NCI-H2227 treated with DMSO at 0.1 percent for 48 hours (cell line): ENCODE measurements around the gene KCNG3.

Source experiments
- DNase-seq: peaks from one replicate; lab custom pipeline; 2025; lab: John Stamatoyannopoulos, UW

Gene KCNG3, protein sequence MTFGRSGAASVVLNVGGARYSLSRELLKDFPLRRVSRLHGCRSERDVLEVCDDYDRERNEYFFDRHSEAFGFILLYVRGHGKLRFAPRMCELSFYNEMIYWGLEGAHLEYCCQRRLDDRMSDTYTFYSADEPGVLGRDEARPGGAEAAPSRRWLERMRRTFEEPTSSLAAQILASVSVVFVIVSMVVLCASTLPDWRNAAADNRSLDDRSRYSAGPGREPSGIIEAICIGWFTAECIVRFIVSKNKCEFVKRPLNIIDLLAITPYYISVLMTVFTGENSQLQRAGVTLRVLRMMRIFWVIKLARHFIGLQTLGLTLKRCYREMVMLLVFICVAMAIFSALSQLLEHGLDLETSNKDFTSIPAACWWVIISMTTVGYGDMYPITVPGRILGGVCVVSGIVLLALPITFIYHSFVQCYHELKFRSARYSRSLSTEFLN

DNA sequence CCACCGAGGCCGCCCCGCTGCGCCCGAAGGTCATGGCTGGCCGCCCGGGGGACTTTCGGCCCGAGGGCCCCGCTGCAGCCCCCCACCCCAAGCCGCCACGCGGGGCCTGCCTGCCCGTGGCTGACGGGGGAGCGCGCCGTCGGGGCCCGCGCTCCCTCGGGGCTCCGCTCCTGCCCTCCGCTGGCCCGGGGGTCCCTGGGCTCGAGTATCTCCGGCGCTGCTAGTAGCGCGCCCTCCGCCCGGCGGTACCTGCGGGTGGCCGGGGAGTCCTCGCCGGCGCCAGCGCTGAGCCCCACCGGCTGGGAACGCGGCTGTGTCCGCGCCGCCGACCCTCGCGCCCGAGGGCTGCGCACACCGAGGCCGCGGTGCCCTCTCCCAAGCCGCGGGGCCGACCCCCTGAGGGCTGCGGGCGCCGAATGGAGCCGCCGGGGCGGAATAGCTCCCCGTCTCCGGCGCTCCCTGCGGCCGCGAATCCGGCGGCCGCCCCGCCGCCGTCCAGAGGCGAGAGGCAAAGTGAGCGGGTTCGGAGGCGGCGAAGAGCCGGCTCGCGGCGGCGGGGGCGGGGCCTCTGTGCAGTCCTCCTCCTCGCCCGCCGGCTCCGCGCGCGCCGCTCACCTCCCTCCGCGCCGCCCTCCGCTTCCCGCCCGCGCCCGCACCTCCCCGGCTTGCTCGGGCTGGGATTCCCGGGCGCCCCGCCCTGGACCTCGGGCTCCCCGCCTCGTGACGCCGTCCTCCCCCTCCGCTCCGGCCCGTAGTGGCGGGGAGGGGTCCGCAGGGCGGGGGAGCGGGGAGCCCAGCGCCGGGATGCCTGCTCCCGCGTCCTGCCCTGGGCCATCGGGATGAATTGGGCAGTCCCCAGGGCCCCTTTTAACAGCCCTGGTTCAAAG, at the start of gene KCNG3:
TSS of gene KCNG3 (minus strand) at position 515 of the 887 bp plus-strand sequence. CDS start at position 34, 481 bp downstream.
- peak; percentile 88 for DNase-seq

DNA sequence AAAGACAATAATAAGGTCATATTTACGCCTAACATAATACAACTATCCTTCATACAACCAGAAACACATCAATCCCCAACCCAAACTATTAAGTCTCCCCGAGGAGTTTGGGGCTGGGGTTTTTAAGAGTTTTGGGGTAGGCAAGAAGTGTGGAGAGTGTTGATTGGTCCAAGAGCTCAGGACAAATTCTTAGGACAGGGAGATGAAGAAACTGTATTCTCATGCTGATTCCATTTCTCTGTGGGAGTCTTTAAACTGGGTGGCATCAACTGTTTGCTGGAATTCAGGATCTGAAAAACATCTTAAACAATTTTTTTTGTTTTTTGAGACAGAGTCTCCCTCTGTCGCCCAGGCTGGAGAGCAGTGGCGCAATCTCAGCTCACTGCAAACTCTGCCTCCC, 49.1 kb upstream of the KCNG3 start:
- DNase-seq = no peak

DNA sequence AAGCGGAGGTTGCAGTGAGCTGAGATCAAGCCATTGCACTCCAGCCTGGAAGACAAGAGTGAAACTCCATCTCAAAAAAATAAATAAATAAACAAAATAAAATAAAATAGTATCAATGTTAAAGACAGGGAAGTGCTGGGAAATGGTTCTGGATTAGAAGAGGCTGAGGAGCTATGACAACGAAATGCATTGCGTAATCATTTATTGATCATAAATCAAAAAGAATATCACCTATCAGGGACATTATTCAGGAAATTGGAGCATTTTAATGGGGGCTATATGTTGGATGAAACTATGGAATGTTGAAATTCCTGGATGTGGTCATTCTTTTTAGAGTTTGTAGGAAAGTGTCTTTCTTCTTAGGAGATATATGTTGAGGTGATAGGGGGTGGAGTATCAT, 43.7 kb upstream of the KCNG3 start:
- DNase-seq = no peak

DNA sequence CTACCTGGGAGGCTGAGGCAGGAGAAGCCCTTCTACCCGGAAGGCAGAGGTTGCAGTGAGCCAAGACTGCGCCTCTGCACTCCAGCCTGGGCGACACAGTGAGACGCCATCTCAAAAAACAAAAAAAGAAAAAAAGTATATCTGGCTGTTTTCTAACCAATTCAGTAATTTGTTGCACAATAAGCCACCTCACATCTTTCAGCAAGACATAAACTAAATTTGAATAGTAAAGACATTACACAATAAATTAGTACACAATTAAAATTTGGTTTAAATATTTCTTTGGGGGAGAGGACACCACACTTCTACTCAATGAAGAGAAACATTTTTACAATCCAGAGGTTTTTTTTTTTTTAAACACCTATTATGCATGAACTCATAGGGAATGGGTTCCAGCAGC, 38.6 kb upstream of the KCNG3 start:
- DNase-seq = no peak

DNA sequence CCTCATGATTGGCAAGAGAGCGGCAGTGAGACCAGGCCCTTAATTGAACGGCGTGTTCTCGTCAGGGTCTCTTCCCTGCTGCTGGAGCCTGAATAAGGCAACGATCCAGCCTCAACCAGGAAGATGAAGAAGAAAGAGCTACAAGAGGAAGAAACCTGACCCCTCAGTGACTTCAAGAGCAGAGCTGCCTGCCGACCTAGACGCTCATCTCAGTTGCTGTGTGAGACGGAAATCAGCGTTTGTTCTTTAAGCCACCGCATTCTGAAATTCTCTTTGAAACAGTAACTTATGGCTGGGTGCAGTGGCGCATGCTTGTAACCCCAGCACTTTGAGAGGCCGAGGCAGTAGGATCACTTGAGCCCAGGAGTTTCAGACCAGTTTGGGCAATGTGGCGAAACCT, 29.6 kb upstream of the KCNG3 start:
- DNase-seq = no peak

DNA sequence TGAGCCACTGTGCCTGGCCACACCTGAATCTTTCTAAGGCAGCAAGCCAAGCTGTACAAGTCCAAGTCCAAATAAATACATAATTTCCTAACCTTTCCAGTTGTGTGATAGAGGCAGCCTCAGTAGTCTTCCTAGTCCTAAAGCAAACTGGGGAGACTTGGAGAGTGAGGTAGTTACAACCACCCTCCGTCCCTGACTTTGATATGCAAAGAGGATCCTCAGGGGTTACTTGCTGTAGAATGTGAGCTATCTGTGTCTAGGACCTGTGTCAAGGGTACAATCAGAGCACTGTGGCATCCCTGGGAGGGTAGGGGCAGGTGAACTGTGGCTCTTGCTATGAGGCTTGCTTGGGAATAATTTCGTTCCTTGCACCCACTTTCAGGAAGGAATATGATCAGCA, 28.3 kb upstream of the KCNG3 start:
- DNase-seq = no peak

DNA sequence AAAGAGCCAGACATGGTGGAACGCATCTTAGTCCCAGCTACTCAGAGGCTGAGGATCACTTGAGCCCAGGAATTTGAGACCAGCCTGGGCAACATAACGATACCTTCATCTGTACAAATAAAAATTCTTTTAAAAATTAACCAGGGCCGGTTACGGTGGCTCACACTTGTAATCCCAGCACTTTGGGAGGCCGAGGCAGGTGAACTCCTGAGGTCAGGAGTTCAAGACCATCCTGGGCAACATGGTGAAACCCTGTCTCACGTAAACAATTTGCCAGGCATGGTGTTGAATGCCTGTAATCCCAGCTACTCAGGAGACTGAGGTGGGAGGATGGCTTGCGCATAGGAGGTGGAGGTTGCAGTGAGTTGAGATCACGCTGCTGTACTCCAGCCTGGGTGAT, 25.8 kb upstream of the KCNG3 start:
- no peak for DNase-seq

DNA sequence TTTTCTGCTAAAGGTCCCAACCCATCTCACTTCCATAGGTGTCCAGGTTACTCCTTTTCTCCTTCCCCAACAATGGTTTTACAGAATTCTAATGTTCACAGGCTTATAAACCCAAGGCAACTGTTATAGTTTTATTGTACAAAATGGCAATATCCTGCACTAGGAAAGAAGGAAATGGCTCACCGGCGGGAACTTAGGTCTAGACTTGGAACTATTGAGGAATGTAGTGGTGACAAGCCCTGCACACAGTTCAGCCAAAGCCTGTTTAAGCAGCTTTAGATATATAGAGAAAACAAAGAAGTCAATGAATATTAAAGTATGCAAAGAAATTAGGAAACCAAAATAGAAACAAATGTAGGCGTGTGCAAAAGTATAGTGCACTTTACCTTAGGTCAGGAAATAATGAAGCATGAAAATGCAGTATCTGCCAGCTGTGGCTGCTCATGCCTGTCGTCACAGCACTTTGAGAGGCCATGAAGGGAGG, 22.7 kb upstream of the KCNG3 start:
- DNase-seq = no peak

DNA sequence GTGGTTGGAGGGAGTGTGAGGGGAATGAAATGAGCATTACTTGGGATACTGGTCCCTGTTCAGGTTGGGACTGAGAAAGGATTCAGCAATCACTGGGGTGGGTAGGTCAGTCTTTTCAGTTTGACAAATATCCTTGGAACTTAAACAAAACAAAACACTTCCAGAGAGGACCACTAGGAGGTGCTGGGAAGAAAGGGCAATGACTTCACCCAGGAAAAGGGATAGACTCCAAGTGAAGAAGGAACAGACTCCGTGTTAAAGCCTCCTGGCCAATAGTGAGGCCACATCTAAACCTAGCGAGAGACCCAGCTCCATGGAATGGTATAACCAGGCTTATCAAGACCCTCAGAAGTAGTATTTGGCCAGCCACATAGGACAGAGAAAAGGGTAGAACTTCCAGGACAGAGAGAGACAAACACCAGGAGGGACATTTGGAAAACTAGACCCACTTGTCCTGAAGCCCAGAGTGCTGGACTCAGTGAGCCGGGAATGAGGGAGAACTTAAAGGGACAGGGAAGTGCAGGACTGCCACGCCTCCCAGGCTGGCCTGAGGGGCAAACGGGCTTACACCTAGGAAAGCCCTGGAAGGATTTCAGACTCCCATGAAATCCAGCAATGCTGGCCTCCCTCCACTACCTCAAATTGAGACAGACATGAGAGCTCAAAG, 19.6 kb upstream of the KCNG3 start:
- DNase-seq = no peak

DNA sequence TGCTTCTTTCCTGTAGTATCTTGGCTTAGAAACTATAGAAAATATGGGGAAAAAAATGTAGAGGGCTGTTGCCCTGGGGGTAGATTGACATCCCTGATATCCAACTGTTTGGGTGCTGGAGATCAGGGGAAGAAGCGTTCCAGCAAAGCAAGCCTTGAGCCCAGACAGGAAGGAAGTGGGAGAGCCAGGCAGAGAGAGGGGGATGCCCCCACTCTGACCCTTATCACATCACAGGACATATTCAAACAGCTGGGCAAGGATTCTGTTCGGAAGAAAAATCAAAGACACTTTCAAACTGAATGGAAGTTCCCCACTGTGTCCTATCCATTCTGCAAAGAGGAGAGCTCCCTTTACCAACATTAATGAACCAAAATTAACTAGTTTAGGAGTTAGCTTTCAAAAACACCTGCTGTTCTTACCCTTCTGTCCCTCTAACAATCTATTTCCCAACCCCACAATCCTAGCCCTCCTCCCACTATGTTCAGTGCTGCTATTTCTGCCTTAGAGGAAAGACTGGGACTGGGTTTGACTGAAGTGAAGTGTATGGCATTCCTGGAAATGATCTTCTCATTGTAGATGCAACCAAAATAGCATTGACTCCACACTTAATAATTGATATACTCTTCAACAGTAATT, 16.9 kb upstream of the KCNG3 start:
- peak; percentile 19 for DNase-seq

DNA sequence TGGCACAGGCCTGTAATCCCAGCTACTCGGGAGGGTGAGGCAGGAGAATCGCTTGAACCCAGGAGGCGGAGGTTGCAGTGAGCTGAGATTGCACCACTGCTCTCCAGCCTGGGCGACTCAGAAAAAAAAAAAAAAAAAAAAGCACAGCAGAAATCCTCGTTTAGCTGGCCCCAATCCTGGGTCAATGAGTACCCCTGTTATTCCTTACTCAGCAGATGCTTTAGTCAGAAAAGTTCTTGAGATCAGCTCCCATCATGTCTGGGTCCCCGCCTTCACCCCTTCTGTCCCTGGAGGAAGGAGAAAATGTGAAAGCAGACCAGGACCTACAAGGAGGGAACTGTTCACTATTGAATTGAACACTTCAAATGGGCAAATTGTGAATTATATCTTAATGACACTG, 16.4 kb upstream of the KCNG3 start:
- no peak for DNase-seq

DNA sequence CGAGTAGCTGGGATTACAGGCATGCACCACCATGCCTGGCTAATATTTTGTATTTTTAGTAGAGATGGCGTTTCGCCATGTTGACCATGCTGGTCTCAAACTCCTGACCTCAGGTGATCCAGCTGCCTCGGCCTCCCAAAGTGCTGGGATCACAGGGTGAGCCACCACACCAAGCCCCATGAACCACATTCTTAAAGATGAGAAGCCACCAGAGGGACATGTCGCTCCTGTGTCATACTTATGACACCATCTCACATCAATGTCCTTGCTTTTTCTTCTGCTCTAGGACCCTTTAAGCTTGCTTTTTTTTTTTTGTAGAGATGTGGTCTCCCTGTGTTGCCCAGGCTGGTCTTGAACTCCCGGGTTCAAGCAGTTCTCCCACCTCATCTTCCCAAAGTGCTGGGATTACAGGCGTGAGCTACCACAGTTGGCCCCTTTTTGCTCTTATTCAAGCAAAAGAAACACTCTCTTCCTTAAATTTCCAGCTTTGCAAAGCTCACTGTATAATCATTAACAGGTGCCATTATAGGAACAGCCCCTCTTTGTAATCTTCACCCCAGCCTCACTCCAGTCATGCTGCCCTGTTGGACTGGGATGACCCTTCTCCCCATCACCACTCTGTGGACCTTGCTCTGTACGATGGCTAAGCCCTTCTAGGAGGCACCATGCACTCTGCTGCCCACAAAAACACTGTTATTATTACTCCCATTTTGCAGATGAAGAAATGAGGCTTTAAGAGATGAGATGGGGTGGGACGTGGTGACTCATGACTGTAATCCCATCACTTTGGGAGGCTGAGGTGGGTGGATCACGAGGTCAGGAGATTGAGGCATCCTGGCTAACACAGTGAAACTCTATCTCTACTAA, 10.8 kb upstream of the KCNG3 start:
- no peak for DNase-seq

DNA sequence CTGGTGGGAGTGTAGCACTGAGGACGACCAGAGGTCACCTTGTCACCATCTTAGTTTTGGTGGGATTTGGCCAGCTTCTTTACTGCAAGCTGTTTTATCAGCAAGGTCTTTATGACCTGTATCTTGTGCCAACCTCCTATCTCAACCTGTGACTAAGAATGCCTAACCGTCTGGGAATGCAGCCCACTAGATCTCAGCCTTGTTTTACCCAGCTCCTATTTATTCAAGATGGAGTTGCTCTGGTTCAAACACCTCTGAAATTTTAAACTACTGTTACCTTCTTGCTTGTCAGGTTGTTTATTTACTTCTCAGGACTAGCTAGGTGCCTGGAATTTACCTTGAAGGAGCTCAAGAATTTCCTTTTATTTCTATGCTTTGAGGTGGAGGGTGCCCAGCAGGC, 9.5 kb upstream of the KCNG3 start:
- DNase-seq = no peak

DNA sequence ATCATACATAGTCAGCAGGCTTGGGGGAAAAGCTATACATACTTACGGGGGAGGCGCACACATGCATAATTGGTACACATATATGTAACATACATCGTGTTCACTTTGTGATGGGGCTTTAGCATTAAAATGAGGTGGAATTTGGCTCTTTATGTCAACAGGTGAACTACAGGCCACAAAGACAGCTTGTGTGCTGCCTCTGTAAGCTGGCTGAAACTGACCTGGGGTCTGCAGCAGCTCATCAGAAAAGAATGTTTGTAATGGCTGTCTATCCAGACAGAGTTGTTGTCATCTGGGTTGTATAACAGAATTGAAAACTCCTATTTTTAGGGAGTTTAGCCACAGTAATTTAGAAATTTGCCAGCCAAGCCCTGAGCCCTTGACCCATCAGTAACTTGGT, 4.7 kb upstream of the KCNG3 start:
- no peak for DNase-seq

DNA sequence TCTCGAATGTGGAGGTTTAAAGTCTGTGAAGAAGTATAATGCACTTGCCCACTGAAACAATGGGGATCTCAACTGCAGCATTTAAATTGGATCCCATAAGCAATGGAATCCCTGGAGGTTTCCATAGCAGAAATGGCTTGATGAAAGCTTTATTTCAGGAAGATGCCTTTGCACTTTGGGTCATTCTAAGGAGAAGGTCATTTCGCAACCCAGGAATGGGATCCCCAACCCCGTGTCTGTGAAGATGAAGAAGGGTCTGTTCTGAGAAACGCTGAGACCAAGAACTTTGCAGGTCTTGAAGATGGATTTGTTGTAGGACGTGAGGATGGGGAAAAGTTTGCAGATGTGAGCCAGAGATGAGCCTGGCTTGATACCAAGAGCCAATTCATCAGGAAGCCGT, 1.8 kb upstream of the KCNG3 start:
- DNase-seq = no peak

DNA sequence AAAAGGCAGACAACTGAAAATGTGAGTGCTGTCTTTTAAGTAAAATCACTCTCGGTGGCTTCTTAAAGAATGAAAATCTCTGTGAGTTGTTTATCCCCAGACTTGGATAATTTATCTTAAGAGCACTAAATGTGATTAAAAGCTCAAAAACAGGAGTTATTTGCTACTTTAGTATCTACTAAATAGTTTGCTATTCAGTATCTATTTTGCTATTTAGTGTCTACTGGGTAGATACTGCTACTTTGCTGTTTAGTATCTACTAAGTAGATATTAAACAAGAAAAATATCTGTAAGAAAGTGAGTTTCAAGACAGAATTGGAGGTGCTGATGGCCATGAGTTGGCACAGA, 1.4 kb upstream of the KCNG3 start:
- peak; percentile 83 for DNase-seq

DNA sequence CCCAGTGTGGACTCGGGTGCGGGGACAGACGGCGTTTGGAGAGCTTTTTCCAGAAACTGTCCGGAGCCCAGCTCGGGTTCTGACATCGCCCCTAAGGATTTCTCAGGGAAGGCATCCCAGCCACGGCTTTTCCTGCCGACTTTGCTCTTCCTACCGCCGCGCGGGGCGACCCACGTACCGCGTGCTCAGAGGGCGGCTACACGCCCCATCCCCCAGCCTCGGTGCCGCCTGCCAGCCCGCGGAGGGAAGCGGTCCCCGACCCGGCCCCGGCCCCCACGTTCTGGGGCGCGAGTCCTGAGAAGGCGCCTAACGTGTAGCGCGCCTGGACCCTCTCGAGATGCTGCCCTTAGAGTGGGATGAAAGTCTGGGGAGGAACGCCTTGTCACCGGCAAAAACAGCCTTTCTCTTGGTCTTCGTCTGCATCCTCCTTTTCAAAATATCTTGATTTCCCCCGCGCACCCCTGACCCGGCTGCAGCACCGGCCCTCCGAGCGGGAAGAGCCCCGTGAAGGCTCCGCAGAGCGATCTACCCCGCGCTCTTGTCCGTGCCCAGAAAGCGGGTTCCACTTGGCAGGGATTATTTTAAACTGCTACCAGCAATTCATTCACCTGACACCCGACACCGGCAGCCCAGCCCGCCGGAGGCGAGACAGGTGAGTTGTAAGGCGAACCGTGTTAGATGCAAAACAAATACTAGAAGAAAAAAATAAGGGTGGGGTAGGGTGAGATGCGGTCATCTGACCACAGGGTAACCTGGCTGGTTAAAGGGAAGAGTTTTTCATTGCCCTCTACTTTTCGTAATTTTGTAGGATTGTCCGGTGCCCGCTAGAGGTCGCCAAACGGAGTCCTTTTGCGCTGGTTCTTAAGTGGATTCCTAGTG, 812 bp upstream of the KCNG3 start:
- peak; percentile 91 for DNase-seq

DNA sequence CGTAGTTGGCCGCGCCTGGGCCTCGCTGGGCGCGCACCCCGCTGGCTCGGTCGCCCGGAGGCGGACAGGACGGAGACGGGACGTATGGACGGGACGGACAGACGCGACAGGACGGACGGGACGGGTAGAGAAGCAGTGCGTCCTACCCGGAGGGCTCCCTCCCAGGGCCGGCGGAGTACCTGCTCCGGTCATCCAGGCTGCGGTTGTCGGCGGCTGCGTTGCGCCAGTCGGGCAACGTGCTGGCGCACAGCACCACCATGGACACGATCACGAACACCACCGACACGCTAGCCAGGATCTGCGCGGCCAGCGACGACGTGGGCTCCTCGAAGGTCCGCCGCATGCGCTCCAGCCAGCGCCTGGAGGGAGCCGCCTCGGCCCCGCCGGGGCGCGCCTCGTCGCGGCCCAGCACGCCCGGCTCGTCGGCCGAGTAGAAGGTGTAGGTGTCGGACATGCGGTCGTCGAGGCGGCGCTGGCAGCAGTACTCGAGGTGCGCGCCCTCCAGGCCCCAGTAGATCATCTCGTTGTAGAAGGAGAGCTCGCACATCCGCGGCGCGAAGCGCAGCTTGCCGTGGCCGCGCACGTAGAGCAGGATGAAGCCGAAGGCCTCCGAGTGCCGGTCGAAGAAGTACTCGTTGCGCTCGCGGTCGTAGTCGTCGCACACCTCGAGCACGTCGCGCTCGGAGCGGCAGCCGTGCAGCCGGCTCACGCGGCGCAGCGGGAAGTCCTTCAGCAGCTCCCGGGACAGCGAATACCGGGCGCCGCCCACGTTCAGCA, 903 bp downstream of the KCNG3 start:
- DNase-seq = peak; percentile 21

DNA sequence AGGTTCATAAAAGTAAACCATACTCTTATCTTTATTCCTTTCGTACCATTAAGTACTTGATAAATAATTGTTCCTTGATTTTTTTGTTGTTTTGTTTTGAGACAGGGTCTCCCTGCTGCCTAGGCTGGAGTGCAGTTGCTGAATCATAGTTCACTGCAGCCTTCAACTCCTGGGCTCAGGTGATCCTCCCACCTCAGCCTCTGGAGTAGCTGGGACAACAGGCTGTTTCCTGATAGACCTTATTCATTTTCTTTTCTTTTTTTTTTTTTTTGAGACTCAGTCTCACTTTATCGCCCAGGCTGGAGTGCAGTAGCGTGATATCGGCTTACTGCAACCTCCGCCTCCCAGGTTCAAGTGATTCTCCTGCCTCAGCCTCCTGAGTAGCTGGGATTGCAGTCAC, 5.5 kb downstream of the KCNG3 start:
- DNase-seq = no peak
